Activated T-helper 1 cell treated with Interleukin-2 at 50 U/mL for 16 hours (primary cell): ENCODE data around the gene RPTOR.

Experiments used
- DNase-seq: peaks from one replicate; pipeline ENCODE4 v3.0.0-alpha.2; 2020; ENCODE audit warnings: low read depth

The RPTOR gene

GRCh38 chr17:80832888-80833583 is 288.4 kb downstream of the RPTOR start:
- peak; percentile 50 for DNase-seq

GRCh38 chr17:80833952-80834892 is 289.6 kb downstream of the RPTOR start:
- DNase-seq, result no peak

- DNase-seq, result no peak
Observed at GRCh38 chr17:80834893-80835275, 290.2 kb downstream of the RPTOR start.

- no peak for DNase-seq
Observed at GRCh38 chr17:80835816-80836657, 291.4 kb downstream of the RPTOR start.

GRCh38 chr17:80836658-80836965 is 292.0 kb downstream of the RPTOR start:
- no peak for DNase-seq

GRCh38 chr17:80836971-80837481 is 292.4 kb downstream of the RPTOR start:
- DNase-seq, result no peak

- no peak for DNase-seq
Observed at GRCh38 chr17:80837711-80838110, 293.1 kb downstream of the RPTOR start.

GRCh38 chr17:80838311-80839025 is 293.8 kb downstream of the RPTOR start:
- DNase-seq, result no peak

- DNase-seq, result no peak
Observed at GRCh38 chr17:80839026-80839345, 294.3 kb downstream of the RPTOR start.

GRCh38 chr17:80839511-80839941 is 294.9 kb downstream of the RPTOR start:
- DNase-seq, result no peak

GRCh38 chr17:80839970-80840369 is 295.3 kb downstream of the RPTOR start:
- DNase-seq, result no peak

- no peak for DNase-seq
Observed at GRCh38 chr17:80842456-80843013, 297.9 kb downstream of the RPTOR start.

GRCh38 chr17:80843741-80844156 is 299.1 kb downstream of the RPTOR start:
- DNase-seq, result no peak

GRCh38 chr17:80844418-80844990 is 299.9 kb downstream of the RPTOR start:
- DNase-seq, result no peak

- no peak for DNase-seq
Observed at GRCh38 chr17:80845069-80845862, 300.6 kb downstream of the RPTOR start.

- DNase-seq, result no peak
Observed at GRCh38 chr17:80845863-80846671, 301.4 kb downstream of the RPTOR start.

GRCh38 chr17:80846932-80847331 is 302.3 kb downstream of the RPTOR start:
- no peak for DNase-seq

- peak; percentile 71 for DNase-seq
Observed at GRCh38 chr17:80847496-80848230, 303.0 kb downstream of the RPTOR start.
